ENCODE measurements around the gene C1orf174. TPM values are rescaled to one million over a fixed set of nuclear protein-coding genes. Genes with fewer than 3 reads are reported as not detected.

The C1orf174 gene
- 15.7 TPM for total RNA-seq

DNA sequence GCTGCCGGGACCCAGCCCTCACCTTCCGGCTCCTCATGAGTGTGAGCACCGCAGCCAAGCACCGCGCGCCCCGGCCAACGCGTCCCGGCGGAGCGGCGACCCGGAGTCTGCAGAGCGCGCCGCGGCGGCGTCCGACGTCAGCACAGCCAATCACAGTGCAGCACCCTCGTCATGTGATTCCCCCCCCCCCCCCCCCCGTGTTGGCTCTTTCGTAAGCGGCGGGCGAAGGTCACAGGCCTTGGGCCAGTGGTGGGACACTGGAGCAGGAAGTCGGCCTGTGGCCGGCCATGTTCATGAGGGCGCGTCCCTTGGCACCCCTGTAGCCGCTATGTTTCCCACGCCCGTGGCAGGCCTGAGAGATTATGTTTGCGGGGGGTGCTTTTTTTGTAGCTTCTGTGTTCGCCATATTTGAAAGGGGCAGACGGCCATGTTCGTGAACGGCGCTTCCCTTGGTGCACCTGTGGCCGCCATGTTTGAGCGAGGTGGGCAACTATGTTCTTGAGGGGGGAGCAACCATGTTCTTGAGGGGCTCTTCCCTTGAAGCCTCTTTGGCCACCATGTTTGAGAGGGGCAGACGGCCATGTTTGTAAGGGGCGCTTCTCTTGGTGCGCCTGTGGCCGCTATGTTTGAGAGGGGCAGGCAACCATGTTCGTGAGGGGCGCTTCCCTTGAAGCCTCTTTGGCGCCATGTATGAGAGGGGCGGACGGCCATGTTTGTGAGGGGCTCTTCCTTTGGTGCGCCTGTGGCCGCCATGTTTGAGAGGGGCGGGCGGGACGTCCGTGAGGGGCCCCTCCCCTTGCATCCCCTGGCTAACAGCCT is at the start of gene C1orf174:
Gene C1orf174, minus strand, starts transcription at position 123 of the 819 bp plus-strand sequence. Its CDS starts 86 bp downstream, at position 37.

DNA sequence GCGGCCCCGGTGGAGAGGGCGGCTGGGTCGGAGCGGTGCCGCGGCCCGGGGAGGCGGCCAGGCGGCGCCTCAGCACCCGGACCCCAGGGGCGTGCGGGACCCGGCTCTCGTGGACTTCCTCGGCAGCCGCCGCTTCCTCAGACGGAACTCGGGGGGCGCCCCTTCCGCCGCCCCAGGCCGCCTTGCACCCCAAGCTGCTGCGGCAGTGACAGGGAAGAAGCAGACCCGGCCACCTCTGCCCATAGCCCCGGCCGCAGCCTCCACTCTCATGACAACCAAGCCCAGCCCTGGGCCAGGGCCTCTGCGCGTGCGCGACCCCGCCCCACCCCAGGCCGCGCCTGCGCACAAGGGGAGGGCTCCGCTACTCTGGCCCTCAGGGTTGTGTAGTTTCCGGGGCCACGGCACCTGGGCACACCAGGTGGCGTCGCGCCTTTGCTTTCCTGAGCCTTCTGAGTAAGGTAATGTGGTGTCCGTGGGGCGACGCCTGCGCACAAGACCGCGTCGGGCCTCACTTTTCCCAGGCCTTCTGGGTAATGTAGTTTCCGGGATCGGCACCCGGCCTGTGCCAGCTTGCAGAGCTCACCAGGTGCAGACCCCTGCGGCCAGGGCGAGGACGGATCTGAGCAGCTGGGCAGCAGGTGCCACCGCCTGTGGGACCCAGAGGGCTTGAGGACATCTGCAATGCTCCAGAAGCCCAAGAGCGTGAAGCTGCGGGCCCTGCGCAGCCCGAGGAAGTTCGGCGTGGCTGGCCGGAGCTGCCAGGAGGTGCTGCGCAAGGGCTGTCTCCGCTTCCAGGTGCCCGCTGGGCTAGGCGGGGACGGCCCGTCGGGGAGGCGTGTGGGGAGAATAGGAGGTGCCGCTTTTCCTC is 42.9 kb downstream of the C1orf174 start, which contains the start of the genes CEP104 and DFFB:
Gene CEP104, minus strand, starts transcription at position 289 of the 868 bp plus-strand sequence. CDS start 4,804 bp downstream, outside the sequence.
Gene DFFB, plus strand, starts transcription at position 554 of the 868 bp plus-strand sequence. Its CDS starts 128 bp downstream, at position 682.

Other genes starting within 250 kb of the C1orf174 start
- gene TP73, start 247.8 kb downstream of the C1orf174 start, total RNA-seq = 0.31 TPM
- not detected for gene CCDC27, start 147.8 kb downstream of the C1orf174 start, total RNA-seq
- 2.5 TPM for gene SMIM1, start 127.5 kb downstream of the C1orf174 start, total RNA-seq
- 31.9 TPM for gene LRRC47, start 103.8 kb downstream of the C1orf174 start, total RNA-seq
- 55.4 TPM for gene CEP104, start 43.1 kb downstream of the C1orf174 start, total RNA-seq
- gene DFFB, start 42.8 kb downstream of the C1orf174 start, total RNA-seq = 15.3 TPM

Measured in parietal lobe (tissue), 1 donor.